Dedifferentiated amniotic fluid mesenchymal stem cell (primary cell): ENCODE measurements around the gene FHL5.
"Not testable (repeated sequence)": the region's sequence is repeated elsewhere in the genome, so short reads cannot be mapped to it uniquely, and the experiment has no call there.

ENCODE experiments used
- DNase-seq: peaks from one replicate; pipeline ENCODE4 v3.0.0-alpha.2; 2016; ENCODE audit errors: extremely low spot score

Gene FHL5

DNA sequence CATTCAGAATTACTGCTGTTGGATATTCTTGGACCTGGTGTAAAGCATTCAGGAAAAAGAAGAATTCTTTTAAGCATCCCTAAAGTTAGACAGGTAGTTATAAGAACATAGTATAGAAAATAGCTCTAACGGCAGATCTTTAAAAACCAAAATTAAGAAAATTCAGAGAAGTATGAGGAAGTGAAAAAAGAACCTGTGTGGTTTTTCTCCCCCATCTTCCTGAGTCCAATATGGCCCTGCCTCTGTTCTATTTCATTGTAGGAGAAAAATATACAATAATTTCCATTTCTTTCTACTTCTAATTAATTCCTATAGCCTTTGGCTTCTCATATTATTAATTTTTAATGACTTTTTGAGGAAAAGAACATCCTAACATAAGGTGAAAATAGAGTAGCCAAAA, 47.1 kb downstream of the FHL5 start:
- DNase-seq = no peak

- DNase-seq = no peak
Observed at GRCh38 chr6:96611342-96611991, 48.5 kb downstream of the FHL5 start.

DNA sequence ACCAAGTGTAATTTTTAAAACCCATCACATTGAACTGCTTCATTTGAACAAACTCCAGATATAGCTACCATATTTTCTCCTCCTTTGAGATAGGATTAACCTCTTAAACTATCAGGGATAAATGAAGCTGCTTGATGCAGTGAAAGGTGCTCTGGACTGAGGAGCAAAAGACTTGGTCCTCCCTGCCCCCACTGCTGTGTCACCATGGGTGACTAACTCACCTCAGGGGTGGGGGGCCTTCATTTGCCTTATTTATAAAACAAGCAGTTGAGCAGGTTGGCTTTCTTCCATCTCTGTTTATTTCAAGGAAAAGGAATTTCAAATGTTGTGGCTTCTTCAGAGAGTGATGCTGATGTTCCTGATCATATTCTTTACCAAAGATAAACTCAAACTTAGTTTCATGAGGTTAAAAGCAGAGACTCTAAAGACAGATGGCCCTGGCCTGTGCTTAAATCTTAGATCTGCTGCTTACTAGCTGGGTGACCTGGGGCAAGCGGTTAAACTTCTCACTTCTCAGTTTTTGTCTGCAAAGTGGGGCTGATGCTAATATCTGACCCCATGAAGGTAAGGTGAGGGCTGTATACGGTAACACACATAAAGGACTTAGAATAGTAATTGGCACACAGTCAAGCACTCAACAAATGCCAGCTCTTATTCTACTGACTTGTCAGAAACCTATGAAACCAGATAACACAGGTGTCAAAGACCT, 50.5 kb downstream of the FHL5 start:
- DNase-seq = no peak

- DNase-seq = no peak
Observed at GRCh38 chr6:96620851-96621250, 57.9 kb downstream of the FHL5 start.

- no peak for DNase-seq
Observed at GRCh38 chr6:96621983-96622382, 59.1 kb downstream of the FHL5 start.

- DNase-seq = no peak
Observed at GRCh38 chr6:96624957-96625356, 62.0 kb downstream of the FHL5 start.

GRCh38 chr6:96626759-96627364, 63.9 kb downstream of the FHL5 start:
- DNase-seq = peak; percentile 41

DNA sequence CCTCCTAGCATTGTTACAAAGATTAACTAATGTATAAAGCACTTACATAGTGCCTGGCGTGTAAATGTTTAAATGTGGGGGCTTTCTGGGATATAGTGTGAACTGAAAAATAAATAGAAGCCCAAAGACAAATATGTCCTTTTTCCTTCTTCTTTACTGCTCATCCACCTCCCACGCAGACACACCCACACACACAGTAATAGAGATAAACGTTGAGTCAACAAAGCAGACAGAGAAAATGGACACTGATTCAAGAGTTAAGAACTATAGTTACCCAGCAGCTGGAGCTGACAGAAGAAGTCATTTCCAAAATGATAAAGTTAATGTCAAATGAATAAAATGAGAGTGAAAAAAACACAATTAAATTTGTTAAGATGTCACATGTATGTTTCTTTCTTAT, 68.3 kb downstream of the FHL5 start:
- DNase-seq = no peak

DNA sequence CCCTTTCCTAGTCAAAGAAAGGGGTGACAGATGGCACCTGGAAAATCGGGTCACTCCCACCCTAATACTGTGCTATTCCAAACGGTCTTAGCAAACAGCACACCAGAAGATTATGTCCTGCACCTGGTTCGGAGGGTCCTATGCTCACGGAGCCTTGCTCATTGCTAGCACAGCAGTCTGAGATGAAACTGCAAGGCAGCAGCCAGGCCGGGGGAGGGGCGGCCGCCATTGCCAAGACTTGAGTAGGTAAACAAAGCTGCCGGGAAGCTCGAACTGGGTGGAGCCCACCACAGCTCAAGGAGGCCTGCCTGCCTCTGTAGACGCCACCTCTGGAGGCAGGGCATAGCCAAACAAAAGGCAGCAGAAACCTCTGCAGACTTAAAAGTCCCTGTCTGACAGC, 75.1 kb downstream of the FHL5 start:
- DNase-seq = not testable (repeated sequence)

GRCh38 chr6:96645106-96645505, 82.2 kb downstream of the FHL5 start:
- no peak for DNase-seq

GRCh38 chr6:96649926-96650325, 87.0 kb downstream of the FHL5 start:
- no peak for DNase-seq

DNA sequence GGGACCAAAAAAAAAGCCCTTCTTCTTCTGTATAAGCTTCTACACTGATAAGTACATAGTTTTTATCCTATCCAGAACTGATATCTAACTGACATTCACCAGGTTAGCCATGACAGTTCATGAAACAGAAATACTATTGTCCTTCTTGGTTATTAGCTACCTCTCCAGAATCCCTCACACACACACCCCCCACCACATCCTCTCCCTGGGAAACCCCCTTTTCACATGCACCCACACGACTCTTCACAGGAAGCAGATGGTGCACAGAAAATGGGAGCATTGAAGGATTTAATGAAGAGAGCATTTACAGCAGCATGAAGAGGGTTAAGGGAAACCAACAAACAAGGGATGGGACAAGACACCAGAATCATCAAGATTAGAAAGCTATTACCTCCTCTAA, 88.9 kb downstream of the FHL5 start:
- DNase-seq = no peak

- no peak for DNase-seq
Observed at GRCh38 chr6:96652552-96652951, 89.6 kb downstream of the FHL5 start.

GRCh38 chr6:96653181-96653580, 90.3 kb downstream of the FHL5 start:
- no peak for DNase-seq

DNA sequence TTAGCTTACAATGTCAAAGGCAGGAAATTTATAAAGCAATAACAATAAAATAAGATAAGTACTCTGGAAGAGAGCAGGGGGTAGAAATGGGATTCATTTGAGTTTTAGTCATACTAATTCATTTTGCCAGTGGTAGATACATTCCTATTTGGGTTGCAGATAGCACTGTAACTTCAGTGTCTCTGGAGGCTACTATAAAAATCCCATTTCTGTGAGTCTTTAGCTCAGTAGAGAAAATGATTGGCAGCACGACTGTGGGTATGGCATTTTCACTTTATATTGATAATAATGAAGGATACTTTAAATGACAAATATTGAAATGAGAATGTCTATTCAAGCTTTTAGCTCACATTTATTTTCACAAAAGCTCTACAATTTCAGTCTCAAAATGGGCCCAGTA, 93.6 kb downstream of the FHL5 start:
- DNase-seq = no peak

- DNase-seq = no peak
Observed at GRCh38 chr6:96657344-96657743, 94.4 kb downstream of the FHL5 start.

DNA sequence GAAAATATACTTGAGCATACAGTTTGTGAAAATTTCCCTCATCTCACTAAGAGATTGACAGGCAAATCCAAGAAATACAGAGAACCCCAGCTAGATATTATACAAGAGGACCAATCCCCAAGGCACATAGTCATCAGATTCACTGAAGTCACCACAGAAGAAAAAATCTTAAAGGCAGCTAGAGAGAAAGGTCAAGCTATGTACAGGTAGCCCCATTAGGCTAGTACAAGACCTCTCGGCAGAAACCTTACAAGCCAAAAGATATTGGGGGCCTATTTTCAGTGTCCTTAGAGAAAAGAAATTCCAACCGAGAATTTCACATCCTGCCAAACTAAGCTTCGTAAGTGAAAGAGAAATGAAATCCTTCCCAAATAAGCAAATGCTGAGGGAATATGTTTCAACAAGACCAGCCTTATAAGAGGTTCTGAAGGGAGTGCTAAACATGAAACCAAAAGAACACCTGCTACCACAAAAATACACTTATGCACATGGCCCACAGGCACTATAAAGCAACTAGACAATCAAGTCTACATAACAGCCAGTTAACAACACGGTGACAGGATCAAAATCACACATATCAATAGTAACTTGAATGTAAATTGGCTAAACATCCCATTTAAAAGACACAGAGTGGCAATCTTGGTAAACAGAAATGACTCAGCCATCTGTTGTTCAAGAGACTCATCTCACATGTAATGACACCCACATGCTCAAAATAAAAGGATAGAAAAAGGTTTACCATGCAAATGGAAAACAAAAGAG, 96.3 kb downstream of the FHL5 start:
- no peak for DNase-seq
